K562 (cell line): ENCODE results near the gene GNB2. TPM values are rescaled to one million over a fixed set of nuclear protein-coding genes. Genes with fewer than 3 reads are reported as not detected.

Experiments
- ATAC-seq: fragments of 200-7000 bp; cut with Tn5 transposase; 3 replicates; pipeline ENCODE4 v1.9.1; 2020; ENCODE audit warnings: moderate library complexity
- BruUV-seq: library from RNA; stranded (reverse); fragments of 400-500 nt; replicated peaks from 2 replicates; lab custom pipeline; 2021; lab: Mats Ljungman, UMichigan
- CTCF ChIA-PET: fragments of 300-600 bp; formaldehyde crosslinking; extraction: SDS; loops from one replicate; lab custom pipeline; 2021; ENCODE audit warnings: low intra/inter-chr PET ratio; lab: Yijun Ruan, JAX
- POLR2A ChIA-PET: fragments of 300-600, 350-650 bp; sonication (Branson Sonifier 250); formaldehyde crosslinking; extraction: SDS; loops from one replicate; lab custom pipeline; 2021; ENCODE audit warnings: antibody characterized with exemption, inconsistent platforms; lab: Yijun Ruan, JAX
- DNase-seq, 4 experiments: peaks; one replicate each; pipeline versions ENCODE4 v3.0.0 to v3.0.0-alpha.2; 2011 to 2018; ENCODE audit warnings: low spot score in 3 of 4, mixed read lengths in 3 of 4; ENCODE audit errors: extremely low read depth in 1 of 4
- FAIRE-seq: peaks from 2 replicates; lab custom pipeline; 2011; peaks lifted over from hg19 to GRCh38; lab: Jason Lieb, UNC
- H2AFZ ChIP-seq: 2 replicates; pipeline ENCODE4 v1.6.0; 2011; ENCODE audit warnings: low read depth, low read length, control low read depth, inconsistent platforms
- H3K27ac ChIP-seq: fragments of 200-600 bp; 3 replicates; pipeline ENCODE4 v1.8.0; 2011; ENCODE audit warnings: low read depth, mild to moderate bottlenecking, control low read depth, inconsistent platforms, low read length, moderate library complexity, mixed read lengths; ENCODE audit errors: extremely low read depth
- H3K27me3 ChIP-seq, 2 experiments: fragments of 300-600 bp in 1 of 2; 2 replicates in 1 of 2; 3 replicates in 1 of 2; pipeline versions ENCODE4 v1.6.0 to v1.8.0; 2011; ENCODE audit warnings: inconsistent platforms in 2 of 2, low read length in 2 of 2, mild to moderate bottlenecking in 1 of 2, mixed read lengths in 1 of 2, moderate library complexity in 1 of 2; ENCODE audit not compliant: control insufficient read depth in 2 of 2, insufficient read depth in 2 of 2
- H3K36me3 ChIP-seq: fragments of 300-600 bp; 3 replicates; pipeline ENCODE4 v1.8.0; 2011; ENCODE audit warnings: mild to moderate bottlenecking, low read length, inconsistent platforms; ENCODE audit not compliant: control insufficient read depth, insufficient read depth
- H3K4me1 ChIP-seq, 2 experiments: fragments of 200-600 bp in 1 of 2; replicated peaks in 1 of 2; 2 replicates in 1 of 2; 3 replicates in 1 of 2; pipeline versions ENCODE4 v1.5.1 to v1.8.0; 2011; ENCODE audit warnings: inconsistent platforms in 2 of 2, low read length in 2 of 2, mild to moderate bottlenecking in 1 of 2, mixed read lengths in 1 of 2, moderate library complexity in 1 of 2; ENCODE audit not compliant: control insufficient read depth in 2 of 2, insufficient read depth in 2 of 2
- H3K4me2 ChIP-seq: 2 replicates; pipeline ENCODE4 v1.6.1; 2011; ENCODE audit warnings: low read length, control low read depth, inconsistent platforms, mixed read lengths; ENCODE audit not compliant: insufficient read depth
- H3K4me3 ChIP-seq: fragments of 200-600 bp; sonication (generic), shearing (Covaris generic); 2 replicates; pipeline ENCODE4 v1.5.1; 2016; ENCODE audit warnings: control low read depth, inconsistent platforms
- H3K79me2 ChIP-seq: fragments of 200-600 bp; 3 replicates; pipeline ENCODE4 v1.8.0; 2011; ENCODE audit warnings: low read length, inconsistent platforms; ENCODE audit not compliant: control insufficient read depth, insufficient read depth
- H3K9ac ChIP-seq, 2 experiments: 2 replicates each; pipeline versions ENCODE4 v1.6.0 to v1.6.1; 2011; ENCODE audit warnings: low read depth in 2 of 2, low read length in 2 of 2, control low read depth in 1 of 2, inconsistent platforms in 1 of 2, mild to moderate bottlenecking in 1 of 2, mixed read lengths in 1 of 2; ENCODE audit not compliant: insufficient read depth in 1 of 2
- H3K9me1 ChIP-seq: one replicate; pipeline ENCODE4 v1.6.0; 2011; ENCODE audit warnings: inconsistent platforms, mild to moderate bottlenecking, low read length, moderate library complexity; ENCODE audit not compliant: control insufficient read depth, insufficient read depth
- H3K9me3 ChIP-seq: replicated peaks from 2 replicates; pipeline ENCODE4 v1.5.1; 2011; ENCODE audit warnings: low read depth, low read length, inconsistent platforms; ENCODE audit not compliant: control insufficient read depth, insufficient read depth
- H4K20me1 ChIP-seq: replicated peaks from 2 replicates; pipeline ENCODE4 v1.6.1; 2011; ENCODE audit warnings: low read length, inconsistent platforms, mixed read lengths; ENCODE audit not compliant: control insufficient read depth, insufficient read depth
- CBX8 ChIP-seq: fragments of 200-600 bp; sonication (generic); IDR thresholded peaks from 2 replicates; pipeline ENCODE4 v1.6.1; 2012; ENCODE audit warnings: borderline replicate concordance, mixed run types, low read depth, mild to moderate bottlenecking, moderate library complexity, mixed read lengths, low read length, control low read depth, inconsistent platforms; ENCODE audit not compliant: poor library complexity, severe bottlenecking; ENCODE audit errors: extremely low read depth
- HDAC3 ChIP-seq: fragments of 450-650 bp; IDR thresholded peaks from 2 replicates; pipeline ENCODE4 v1.6.1; 2018; ENCODE audit warnings: borderline replicate concordance, mild to moderate bottlenecking, moderate library complexity; ENCODE audit not compliant: partially characterized antibody
- HNRNPUL1 ChIP-seq: fragments of 200-400 bp; formaldehyde crosslinking; IDR thresholded peaks from 2 replicates; pipeline ENCODE4 v1.6.1; 2017; ENCODE audit warnings: low read length
- KDM5B ChIP-seq: fragments of 200-600 bp; sonication (generic); IDR thresholded peaks from 2 replicates; pipeline ENCODE4 v1.6.1; 2012; ENCODE audit warnings: low read depth, mild to moderate bottlenecking, moderate library complexity, low read length, control low read depth, inconsistent platforms; ENCODE audit not compliant: insufficient replicate concordance
- MECOM ChIP-seq: fragments of 250-450 bp; sonication (Bioruptor Pico); IDR thresholded peaks from 2 replicates; pipeline ENCODE4 v1.8.0; 2022; ENCODE audit warnings: inconsistent platforms
- NFATC3 ChIP-seq: fragments of 450-650 bp; IDR thresholded peaks from 2 replicates; pipeline ENCODE4 v1.6.1; 2017; ENCODE audit warnings: mild to moderate bottlenecking
- NFIC ChIP-seq: fragments of 450-650 bp; IDR thresholded peaks from 2 replicates; pipeline ENCODE4 v1.6.1; 2017; ENCODE audit warnings: mild to moderate bottlenecking, inconsistent platforms
- POLR2AphosphoS5 ChIP-seq: IDR thresholded peaks from 2 replicates; pipeline ENCODE4 v1.6.1; 2011; ENCODE audit warnings: mild to moderate bottlenecking, low read depth, low read length, moderate library complexity; ENCODE audit not compliant: control insufficient read depth, insufficient read depth
- RBM15 ChIP-seq: fragments of 200-400 bp; formaldehyde crosslinking; IDR thresholded peaks from 2 replicates; pipeline ENCODE4 v1.6.1; 2018; ENCODE audit warnings: mild to moderate bottlenecking, low read length, moderate library complexity; ENCODE audit not compliant: insufficient read depth
- RBM22 ChIP-seq: fragments of 200-400 bp; formaldehyde crosslinking; IDR thresholded peaks from 2 replicates; pipeline ENCODE4 v1.6.1; 2018; ENCODE audit warnings: low read length, low read depth; ENCODE audit not compliant: poor library complexity, severe bottlenecking
- SMARCA5 ChIP-seq: fragments of 450-650 bp; IDR thresholded peaks from 2 replicates; pipeline ENCODE4 v1.6.1; 2016
- TEAD1 ChIP-seq, 2 experiments: fragments of 450-650 bp in 1 of 2; sonication (generic) in 1 of 2; formaldehyde crosslinking; IDR thresholded peaks; 2 replicates each; pipeline versions ENCODE4 v1.4.0 to v1.8.0; 2020 to 2022; ENCODE audit warnings: mild to moderate bottlenecking in 2 of 2, missing genetic modification reagents in 1 of 2
- TFAM ChIP-seq: fragments of 250-450 bp; sonication (Bioruptor Pico); conservative IDR thresholded peaks from 2 replicates; pipeline ENCODE4 v1.5.0; 2021; ENCODE audit warnings: mild to moderate bottlenecking, moderate library complexity
- WGBS: fragments of 100-300 bp; shearing (Covaris generic); methylation state at CpG from one replicate; pipeline ENCODE4 v1.1.6; 2016; ENCODE audit warnings: low coverage, mixed read lengths; ENCODE audit not compliant: insufficient coverage; ENCODE audit errors: missing lambda C conversion rate; 5-methylcytosine and 5-hydroxymethylcytosine counted together
- in situ Hi-C: fragments of 300-500 bp; cut with MboI; formaldehyde crosslinking; loops from 4 replicates; pipeline ENCODE4 v1.15.0; 2018; ENCODE audit warnings: inconsistent platforms, mixed read lengths
- intact Hi-C: fragments of 100-400 bp; cut with micrococcal nuclease; formaldehyde crosslinking; loops from 2 replicates; pipeline ENCODE4 v1.14.2; 2022
- polyA plus RNA-seq, 8 experiments: library from polyadenylated mRNA; depleted of rRNA in 4 of 8; stranded (reverse) in 5 of 8; unstranded in 3 of 8; fragments of >200 nt; fragmentation: Nextera tagmentation in 2 of 8; fragmentation: Illumina TruSeq in 1 of 8; extraction: Ambion mirVana in 2 of 8; extraction: Trizol in 1 of 8; gene quantifications; 2 replicates each; pipeline versions ENCODE4 v1.2.1 to v1.2.3, GENCODE V29; 2011 to 2014; ENCODE audit warnings: inconsistent platforms in 1 of 8, missing spikeins in 1 of 8
- total RNA-seq, 7 experiments: library from RNA; depleted of rRNA in 6 of 7; stranded (reverse); fragments of >200 nt in 6 of 7; fragmentation: Illumina TruSeq in 2 of 7; extraction: Trizol in 2 of 7; gene quantifications; 2 replicates each; pipeline versions ENCODE4 v1.2.1 to v1.2.3, GENCODE V29; 2011 to 2021; ENCODE audit warnings: low replicate concordance in 1 of 7
- TF ChIP-seq, protein P1 (sequence below), 2 experiments: IDR thresholded peaks; 2 replicates each; pipeline ENCODE4 v1.6.1; 2011; ENCODE audit warnings: borderline replicate concordance in 1 of 2, control low read depth in 1 of 2, low read depth in 1 of 2, low read length in 1 of 2, mild to moderate bottlenecking in 1 of 2, mixed read lengths in 1 of 2, moderate library complexity in 1 of 2; ENCODE audit not compliant: insufficient read depth in 1 of 2, insufficient read length in 1 of 2, poor library complexity in 1 of 2, severe bottlenecking in 1 of 2; ENCODE audit errors: extremely low read depth in 1 of 2
- TF ChIP-seq, protein P2 (sequence below): fragments of 450-650 bp; IDR thresholded peaks from 2 replicates; pipeline ENCODE4 v1.6.1; 2016; ENCODE audit warnings: antibody characterized with exemption
- TF ChIP-seq, protein P3 (sequence below): sonication (generic); formaldehyde crosslinking; IDR thresholded peaks from 2 replicates; pipeline ENCODE4 v1.4.0; 2020; ENCODE audit warnings: mild to moderate bottlenecking, missing genetic modification reagents

The GNB2 gene
- total and polyA plus RNA-seq, 9 of the 15 experiments (the other 6 are each of a cell fraction or from before 2014, with no cell fraction given): 0.65 to 320 (median 104) TPM

DNA sequence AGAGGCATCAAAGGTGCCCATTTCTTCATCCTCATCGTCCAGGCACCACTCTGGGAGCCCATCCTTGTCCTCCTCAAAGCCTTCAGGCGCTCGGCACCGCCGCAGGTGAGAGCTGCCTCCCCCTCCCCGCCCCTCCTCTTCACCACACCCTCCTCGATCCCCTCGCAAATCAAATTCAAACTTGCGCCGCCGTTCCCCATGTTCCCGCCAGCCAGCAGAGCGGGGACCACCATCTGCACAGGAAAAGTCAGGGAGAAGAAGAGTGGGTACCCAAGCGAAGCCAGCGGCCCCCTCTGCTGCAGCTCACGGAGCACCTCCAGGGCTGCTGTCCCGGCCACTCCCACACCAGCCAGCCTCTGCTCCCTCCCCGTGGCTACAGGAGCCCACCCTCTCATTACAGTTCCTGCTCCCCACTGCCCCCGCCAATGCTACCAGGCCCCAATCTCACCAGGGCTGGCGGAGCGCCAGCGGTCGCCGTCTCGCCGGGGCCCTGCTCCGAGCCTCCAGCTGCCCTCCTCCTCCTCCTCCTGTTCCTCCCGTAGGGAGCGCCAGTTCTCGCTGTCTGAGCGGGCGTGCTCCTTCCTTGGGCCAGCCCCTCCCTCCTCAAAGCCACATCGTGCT lies 12.8 kb downstream of the GNB2 start:
- Histone ChIP-seq H3K36me3 (peaks cover 97% of the 10 kb centered on the region; the same call in 2 of the 3 replicates), H3K27me3 (no peaks in the 10 kb centered on the region), H3K4me3 (no peak overlapping the region), H3K79me2 (peaks cover 32% of the 10 kb centered on the region), H3K9ac (no peak overlapping the region), H3K9me3 (no peaks in the 10 kb centered on the region), H2AFZ (no peak overlapping the region), H3K4me1 (peaks cover 3 to 77% of the 10 kb centered on the region in 2 experiments; a peak in 3 of 5 replicates), H3K27ac (no peak overlapping the region), H4K20me1 (peaks cover 18% of the 10 kb centered on the region), H3K9me1 (no peaks in the 10 kb centered on the region), H3K4me2 (no peak overlapping the region)
- ChIA-PET CTCF (no interaction called here), POLR2A (interaction anchor here (0.6 to 1.2 kb wide), 2 partner anchors 19 to 279 kb away, joined by 3 read pairs; no protein-coding TSS in a partner anchor)
- in situ Hi-C loops (no loop called here), intact Hi-C loops (no loop called here)
- no TSS peak for BruUV-seq
- 91% methylated on average over 20 of the region's 33 CpGs for WGBS
- FAIRE-seq: no peak
- ATAC-seq: no peak
- DNase-seq: peak in 2 of 4 experiments; percentile 15 to 29
- peak; percentile 62 for TF ChIP-seq NFIC
- no peak for TF ChIP-seq TFAM
- TF ChIP-seq, protein P1, sequence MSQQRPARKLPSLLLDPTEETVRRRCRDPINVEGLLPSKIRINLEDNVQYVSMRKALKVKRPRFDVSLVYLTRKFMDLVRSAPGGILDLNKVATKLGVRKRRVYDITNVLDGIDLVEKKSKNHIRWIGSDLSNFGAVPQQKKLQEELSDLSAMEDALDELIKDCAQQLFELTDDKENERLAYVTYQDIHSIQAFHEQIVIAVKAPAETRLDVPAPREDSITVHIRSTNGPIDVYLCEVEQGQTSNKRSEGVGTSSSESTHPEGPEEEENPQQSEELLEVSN (IDR thresholded peaks at IDR 0.05; ENCODE audit: borderline replicate concordance in 1 of 2, extremely low read depth in 1 of 2, insufficient read depth in 1 of 2, insufficient read length in 1 of 2, low read depth in 1 of 2, low read length in 1 of 2, poor library complexity in 1 of 2, severe bottlenecking in 1 of 2): no peak
- TF ChIP-seq NFATC3: no peak
- TF ChIP-seq MECOM: no peak
- TF ChIP-seq, protein P2, sequence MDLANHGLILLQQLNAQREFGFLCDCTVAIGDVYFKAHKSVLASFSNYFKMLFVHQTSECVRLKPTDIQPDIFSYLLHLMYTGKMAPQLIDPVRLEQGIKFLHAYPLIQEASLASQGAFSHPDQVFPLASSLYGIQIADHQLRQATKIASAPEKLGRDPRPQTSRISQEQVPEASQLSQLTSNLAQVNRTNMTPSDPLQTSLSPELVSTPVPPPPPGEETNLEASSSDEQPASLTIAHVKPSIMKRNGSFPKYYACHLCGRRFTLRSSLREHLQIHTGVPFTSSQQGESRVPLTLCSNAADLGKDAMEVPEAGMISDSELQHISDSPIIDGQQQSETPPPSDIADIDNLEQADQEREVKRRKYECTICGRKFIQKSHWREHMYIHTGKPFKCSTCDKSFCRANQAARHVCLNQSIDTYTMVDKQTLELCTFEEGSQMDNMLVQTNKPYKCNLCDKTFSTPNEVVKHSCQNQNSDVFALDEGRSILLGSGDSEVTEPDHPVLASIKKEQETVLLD: no peak
- no peak for TF ChIP-seq TEAD1 (CRISPR knock-in tag; IDR thresholded peaks at IDR 0.05)
- no peak for TF ChIP-seq KDM5B
- TF ChIP-seq HNRNPUL1: no peak
- TF ChIP-seq CBX8: no peak
- peak; percentile 79 for TF ChIP-seq RBM22
- no peak for TF ChIP-seq RBM15
- no peak for TF ChIP-seq HDAC3
- TF ChIP-seq, protein P3, sequence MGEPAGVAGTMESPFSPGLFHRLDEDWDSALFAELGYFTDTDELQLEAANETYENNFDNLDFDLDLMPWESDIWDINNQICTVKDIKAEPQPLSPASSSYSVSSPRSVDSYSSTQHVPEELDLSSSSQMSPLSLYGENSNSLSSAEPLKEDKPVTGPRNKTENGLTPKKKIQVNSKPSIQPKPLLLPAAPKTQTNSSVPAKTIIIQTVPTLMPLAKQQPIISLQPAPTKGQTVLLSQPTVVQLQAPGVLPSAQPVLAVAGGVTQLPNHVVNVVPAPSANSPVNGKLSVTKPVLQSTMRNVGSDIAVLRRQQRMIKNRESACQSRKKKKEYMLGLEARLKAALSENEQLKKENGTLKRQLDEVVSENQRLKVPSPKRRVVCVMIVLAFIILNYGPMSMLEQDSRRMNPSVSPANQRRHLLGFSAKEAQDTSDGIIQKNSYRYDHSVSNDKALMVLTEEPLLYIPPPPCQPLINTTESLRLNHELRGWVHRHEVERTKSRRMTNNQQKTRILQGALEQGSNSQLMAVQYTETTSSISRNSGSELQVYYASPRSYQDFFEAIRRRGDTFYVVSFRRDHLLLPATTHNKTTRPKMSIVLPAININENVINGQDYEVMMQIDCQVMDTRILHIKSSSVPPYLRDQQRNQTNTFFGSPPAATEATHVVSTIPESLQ (CRISPR knock-in tag): no peak
- TF ChIP-seq SMARCA5: no peak
- no peak; the same call in 1 of the 2 replicates for TF ChIP-seq POLR2AphosphoS5
